Measurements from ENCODE around the gene MSTO1. TPM values are rescaled to one million over a fixed set of nuclear protein-coding genes. Genes with fewer than 3 reads are reported as not detected.
"Not testable (repeated sequence)": the region's sequence is repeated elsewhere in the genome, so short reads cannot be mapped to it uniquely, and the experiment has no call there.

Gene MSTO1
- total and polyA plus RNA-seq, 10 of the 15 experiments (the other 5 are each of a cell fraction or from before 2014, with no cell fraction given), result 16.1 to 87.9 (median 46.6) TPM

DNA sequence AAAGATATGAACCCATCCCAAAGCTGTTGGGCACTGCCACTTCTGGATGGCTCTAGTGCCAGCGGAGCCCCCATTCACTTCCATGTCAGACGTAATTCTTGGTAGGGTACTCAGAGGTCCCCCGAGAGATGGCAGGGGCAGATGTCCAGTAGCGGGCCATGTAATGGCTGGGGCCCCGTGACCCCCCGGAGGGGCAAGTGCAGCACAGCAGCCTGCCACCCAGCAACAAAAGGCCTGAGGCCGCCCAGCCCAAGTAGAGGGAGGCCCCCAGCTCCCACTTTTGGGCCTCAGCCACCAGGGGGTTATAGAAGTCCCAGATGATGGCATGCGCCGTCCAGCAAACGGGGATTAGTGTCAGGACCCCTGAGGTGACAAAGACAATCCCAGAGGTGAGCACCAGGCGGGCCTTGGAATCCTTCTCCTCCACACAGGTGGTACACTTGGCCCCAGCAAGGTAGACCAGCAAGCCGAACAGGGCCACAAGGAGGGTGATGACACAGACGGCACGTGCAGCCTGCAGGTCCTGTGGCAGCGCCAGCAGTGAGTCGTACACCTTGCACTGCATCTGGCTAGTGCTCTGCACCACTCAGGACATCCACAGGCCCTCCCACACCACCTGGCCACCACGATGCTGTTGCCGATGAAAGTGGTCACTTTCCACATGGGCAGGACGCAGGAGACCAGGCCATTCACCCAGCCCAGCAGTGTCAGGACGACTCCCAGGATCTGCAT is 19.3 kb upstream of the MSTO1 start:
- BruUV-seq (replicated peaks); H3K4me3 ChIP-seq; H3K4me2 ChIP-seq (ENCODE audit: control insufficient read depth, insufficient read depth); H3K36me3 ChIP-seq (ENCODE audit: control insufficient read depth in 2 of 2, insufficient read depth in 2 of 2, low read length in 1 of 2); DNase-seq (ENCODE audit: low read depth, low spot score); H3K79me2 ChIP-seq (ENCODE audit: control insufficient read depth, insufficient read depth, low read length); H3K27me3 ChIP-seq (replicated peaks in 1 of 2; ENCODE audit: control insufficient read depth in 2 of 2, insufficient read depth in 2 of 2, low read length in 1 of 2); H3K4me1 ChIP-seq (ENCODE audit: control insufficient read depth, insufficient read depth, low read length); H3K27ac ChIP-seq (ENCODE audit: control insufficient read depth, insufficient read depth); H3K9me3 ChIP-seq (replicated peaks; ENCODE audit: control insufficient read depth, insufficient read depth, low read length); FAIRE-seq; ATAC-seq; H3K9ac ChIP-seq (ENCODE audit: control insufficient read depth, insufficient read depth, low read length); H4K20me1 ChIP-seq (ENCODE audit: control insufficient read depth, insufficient read depth); POLR2A ChIA-PET; H2AFZ ChIP-seq (ENCODE audit: control insufficient read depth, low read depth, low read length): not testable (repeated sequence)
- WGBS (ENCODE audit: insufficient coverage, insufficient replicate concordance, low lambda C conversion rate, missing lambda C conversion rate), result 86% methylated on average over 20 of the region's 20 CpGs
- in situ Hi-C loops (cut with MboI), result loop anchor here (5.0 kb wide), 1 partner anchor 333 kb away; the partner anchor contains the start of gene ENTREP3
- intact Hi-C loops (cut with micrococcal nuclease; ENCODE audit: unreplicated experiment), result loop anchor here (5.0 kb wide), 2 partner anchors 268 to 383 kb away; partner anchors contain the start of genes MTX1, RUSC1 and THBS3
- ChIA-PET SMC1A (ENCODE audit: uncharacterized antibody, unreplicated experiment) (interaction anchor here (0.5 to 1.1 kb wide), 4 partner anchors 15 to 340 kb away, joined by 3 to 4 read pairs (median 4); no protein-coding TSS in a partner anchor), CTCF (interaction anchor here (0.8 to 1.8 kb wide), 2 partner anchors 340 to 341 kb away, joined by 3 to 18 read pairs; no protein-coding TSS in a partner anchor), RAD21 (ENCODE audit: unreplicated experiment) (interaction anchor here (1.1 to 1.2 kb wide), 2 partner anchors 20 to 86 kb away, joined by 3 read pairs; no protein-coding TSS in a partner anchor)

DNA sequence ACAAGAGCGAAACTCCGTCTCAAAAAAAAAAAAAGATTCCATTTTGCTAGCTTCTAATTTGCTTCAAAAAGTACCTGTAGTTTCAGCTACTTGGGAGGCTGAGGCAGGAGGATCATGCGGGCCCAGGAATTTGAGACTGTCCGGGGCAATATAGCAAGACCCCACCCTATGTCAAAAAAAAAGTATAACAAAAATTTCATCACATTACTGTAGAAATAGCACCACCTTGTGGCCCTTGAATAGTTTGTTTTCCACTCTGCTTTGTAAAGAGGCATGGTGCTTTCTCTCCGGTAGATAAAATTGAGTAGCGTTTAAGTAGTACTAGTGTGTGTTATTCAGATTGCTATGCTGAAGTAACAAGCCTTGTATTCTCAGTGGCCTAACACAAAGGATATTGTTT is 18.2 kb upstream of the MSTO1 start:
- DNase-seq (ENCODE audit: low read depth, low spot score) (peak; percentile 24), FAIRE-seq (peak; percentile 78)
- in situ Hi-C loops (cut with MboI), result loop anchor here (5.0 kb wide), 1 partner anchor 334 kb away; the partner anchor contains the start of gene ENTREP3

More for the DNA sequence above, 18.2 kb upstream of the MSTO1 start:
- Histone ChIP-seq H3K36me3 (ENCODE audit: control insufficient read depth in 2 of 2, insufficient read depth in 2 of 2, low read length in 1 of 2) (no peaks in the 10 kb centered on the region), H3K27ac (ENCODE audit: control insufficient read depth, insufficient read depth) (no peak overlapping the region), H3K4me2 (ENCODE audit: control insufficient read depth, insufficient read depth) (no peak overlapping the region), H2AFZ (ENCODE audit: control insufficient read depth, low read depth, low read length) (no peak overlapping the region), H3K79me2 (ENCODE audit: control insufficient read depth, insufficient read depth, low read length) (no peaks in the 10 kb centered on the region), H3K27me3 (replicated peaks in 1 of 2; ENCODE audit: control insufficient read depth in 2 of 2, insufficient read depth in 2 of 2, low read length in 1 of 2) (no peaks in the 10 kb centered on the region), H3K9ac (ENCODE audit: control insufficient read depth, insufficient read depth, low read length) (no peak overlapping the region), H3K4me1 (ENCODE audit: control insufficient read depth, insufficient read depth, low read length) (no peaks in the 10 kb centered on the region), H3K4me3 (no peak overlapping the region), H3K9me3 (replicated peaks; ENCODE audit: control insufficient read depth, insufficient read depth, low read length) (no peaks in the 10 kb centered on the region), H4K20me1 (ENCODE audit: control insufficient read depth, insufficient read depth) (no peaks in the 10 kb centered on the region)
- ATAC-seq, result peak; percentile 79
- POLR2A ChIA-PET, result no interaction called here
- WGBS (ENCODE audit: insufficient coverage, insufficient replicate concordance, low lambda C conversion rate, missing lambda C conversion rate), result 66% methylated on average over 6 of the region's 6 CpGs
- no TSS peak for BruUV-seq (replicated peaks)
- RAD21 ChIA-PET (ENCODE audit: unreplicated experiment), result interaction anchor here (0.6 to 1.1 kb wide), 2 partner anchors 88 to 268 kb away, joined by 3 to 5 read pairs; no protein-coding TSS in a partner anchor
- TF ChIP-seq SMC3 (IDR thresholded peaks at IDR 0.05; ENCODE audit: borderline replicate concordance, low read length) (peak; percentile 58; the same call in 1 of the 2 replicates), NR2C1 (IDR thresholded peaks at IDR 0.05) (no peak), SREBF2 (IDR thresholded peaks at IDR 0.05; ENCODE audit: low read length) (no peak), RBBP5 (conservative IDR thresholded peaks at IDR 0.05) (no peak), KLF5 (IDR thresholded peaks at IDR 0.05; ENCODE audit: partially characterized antibody) (no peak), ZNF384 (IDR thresholded peaks at IDR 0.05; ENCODE audit: borderline replicate concordance, low read depth, low read length) (peak; percentile 74; the same call in 1 of the 2 replicates), RAD21 (IDR thresholded peaks at IDR 0.05; ENCODE audit: insufficient read depth, low read depth, low read length) (peak; percentile 72), SMARCA5 (IDR thresholded peaks at IDR 0.05) (0 out of 2 replicates have a peak, but pooled peaks have one; percentile 40)
- TF ChIP-seq, protein P1, sequence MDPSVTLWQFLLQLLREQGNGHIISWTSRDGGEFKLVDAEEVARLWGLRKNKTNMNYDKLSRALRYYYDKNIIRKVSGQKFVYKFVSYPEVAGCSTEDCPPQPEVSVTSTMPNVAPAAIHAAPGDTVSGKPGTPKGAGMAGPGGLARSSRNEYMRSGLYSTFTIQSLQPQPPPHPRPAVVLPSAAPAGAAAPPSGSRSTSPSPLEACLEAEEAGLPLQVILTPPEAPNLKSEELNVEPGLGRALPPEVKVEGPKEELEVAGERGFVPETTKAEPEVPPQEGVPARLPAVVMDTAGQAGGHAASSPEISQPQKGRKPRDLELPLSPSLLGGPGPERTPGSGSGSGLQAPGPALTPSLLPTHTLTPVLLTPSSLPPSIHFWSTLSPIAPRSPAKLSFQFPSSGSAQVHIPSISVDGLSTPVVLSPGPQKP (IDR thresholded peaks at IDR 0.05; ENCODE audit: low read depth, low read length), result no peak
- TF ChIP-seq, protein P2, sequence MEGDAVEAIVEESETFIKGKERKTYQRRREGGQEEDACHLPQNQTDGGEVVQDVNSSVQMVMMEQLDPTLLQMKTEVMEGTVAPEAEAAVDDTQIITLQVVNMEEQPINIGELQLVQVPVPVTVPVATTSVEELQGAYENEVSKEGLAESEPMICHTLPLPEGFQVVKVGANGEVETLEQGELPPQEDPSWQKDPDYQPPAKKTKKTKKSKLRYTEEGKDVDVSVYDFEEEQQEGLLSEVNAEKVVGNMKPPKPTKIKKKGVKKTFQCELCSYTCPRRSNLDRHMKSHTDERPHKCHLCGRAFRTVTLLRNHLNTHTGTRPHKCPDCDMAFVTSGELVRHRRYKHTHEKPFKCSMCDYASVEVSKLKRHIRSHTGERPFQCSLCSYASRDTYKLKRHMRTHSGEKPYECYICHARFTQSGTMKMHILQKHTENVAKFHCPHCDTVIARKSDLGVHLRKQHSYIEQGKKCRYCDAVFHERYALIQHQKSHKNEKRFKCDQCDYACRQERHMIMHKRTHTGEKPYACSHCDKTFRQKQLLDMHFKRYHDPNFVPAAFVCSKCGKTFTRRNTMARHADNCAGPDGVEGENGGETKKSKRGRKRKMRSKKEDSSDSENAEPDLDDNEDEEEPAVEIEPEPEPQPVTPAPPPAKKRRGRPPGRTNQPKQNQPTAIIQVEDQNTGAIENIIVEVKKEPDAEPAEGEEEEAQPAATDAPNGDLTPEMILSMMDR (IDR thresholded peaks at IDR 0.05 in 2 of 3, conservative IDR thresholded peaks at IDR 0.05 in 1 of 3; ENCODE audit: control insufficient read depth in 2 of 3, extremely low read depth in 1 of 3, insufficient read depth in 1 of 3, low read depth in 3 of 3, low read length in 3 of 3), result peak; percentile 43 to 60 (median 50); a peak in 5 of 6 replicates
- CTCF ChIA-PET, result interaction anchor here (0.7 to 2.0 kb wide), 5 partner anchors 268 to 344 kb away, joined by 3 to 18 read pairs (median 5); partner anchors contain the start of gene RUSC1
- intact Hi-C loops (cut with micrococcal nuclease; ENCODE audit: unreplicated experiment), result loop anchor here (2.0 to 5.0 kb wide), 3 partner anchors 269 to 384 kb away; partner anchors contain the start of genes MTX1, RUSC1 and THBS3
- SMC1A ChIA-PET (ENCODE audit: uncharacterized antibody, unreplicated experiment), result interaction anchor here (0.7 to 2.0 kb wide), 3 partner anchors 66 to 341 kb away, joined by 3 to 13 read pairs (median 3); no protein-coding TSS in a partner anchor

Measured in GM12878 (cell line).